HCT116 (cell line): ENCODE measurements around the gene RANBP10. TPM values are rescaled to one million over a fixed set of nuclear protein-coding genes. Genes with fewer than 3 reads are reported as not detected.

Experiments
- ATAC-seq: fragments of 200-7000 bp; cut with Tn5 transposase; 2 replicates; pipeline ENCODE4 v1.9.1; 2020; ENCODE audit warnings: mild to moderate bottlenecking, moderate library complexity
- BruUV-seq: library from RNA; stranded (reverse); fragments of 400-500 nt; replicated peaks from 2 replicates; lab custom pipeline; 2021; lab: Mats Ljungman, UMichigan
- CTCF ChIA-PET: fragments of 300-600 bp; sonication (Branson Sonifier 250); formaldehyde crosslinking; loops from one replicate; lab custom pipeline; 2021; ENCODE audit warnings: antibody characterized with exemption; lab: Charles Lee
- POLR2A ChIA-PET: fragments of 300-600, 350-600 bp; sonication (Branson Sonifier 250); formaldehyde crosslinking; loops from one replicate; lab custom pipeline; 2021; ENCODE audit warnings: antibody characterized with exemption; lab: Charles Lee
- RAD21 ChIA-PET, 2 experiments: fragments of 300-600 bp; sonication (Branson Sonifier 250); formaldehyde crosslinking; loops; one replicate each; lab custom pipeline; 2023; ENCODE audit warnings: low total read pairs in 2 of 2; ENCODE audit not compliant: uncharacterized antibody in 2 of 2, unreplicated experiment in 2 of 2, low non-redundant PET in 1 of 2; lab: Charles Lee
- DNase-seq: peaks from one replicate; pipeline ENCODE4 v3.0.0-alpha.2; 2010; ENCODE audit warnings: low read depth, low spot score
- H2AFZ ChIP-seq: fragments of 200-600 bp; shearing (Covaris generic), sonication (generic); 2 replicates; pipeline ENCODE4 v1.6.1; 2017; ENCODE audit warnings: low read depth, mixed run types, mixed read lengths, antibody characterized with exemption, low read length; ENCODE audit not compliant: poor library complexity, severe bottlenecking
- H3K27ac ChIP-seq: 2 replicates; pipeline ENCODE4 v1.5.1; 2012; ENCODE audit warnings: low read depth, low read length
- H3K27me3 ChIP-seq: fragments of 200-600 bp; sonication (generic); 2 replicates; pipeline ENCODE4 v1.6.1; 2016; ENCODE audit warnings: mixed run types, low read length, mixed read lengths; ENCODE audit not compliant: insufficient read depth
- H3K36me3 ChIP-seq, 2 experiments: fragments of 200-500 bp in 1 of 2; fragments of 200-600 bp in 1 of 2; sonication (Bioruptor generic) in 1 of 2; sonication (generic) in 1 of 2; 2 replicates each; pipeline versions ENCODE4 v1.5.1 to v1.6.1; 2014 to 2016; ENCODE audit warnings: low read length in 2 of 2, inconsistent platforms in 1 of 2, mixed read lengths in 1 of 2, mixed run types in 1 of 2; ENCODE audit not compliant: insufficient read depth in 2 of 2, control insufficient read depth in 1 of 2
- H3K4me1 ChIP-seq, 2 experiments: fragments of 200-600 bp in 1 of 2; sonication (generic) in 1 of 2; 2 replicates each; pipeline versions ENCODE4 v1.5.1 to v1.6.1; 2012 to 2017; ENCODE audit warnings: low read length in 2 of 2, inconsistent platforms in 1 of 2, mild to moderate bottlenecking in 1 of 2, mixed read lengths in 1 of 2, mixed run types in 1 of 2, moderate library complexity in 1 of 2; ENCODE audit not compliant: insufficient read depth in 2 of 2, control insufficient read depth in 1 of 2
- H3K4me2 ChIP-seq: fragments of 200-600 bp; sonication (generic); 2 replicates; pipeline ENCODE4 v1.6.1; 2017; ENCODE audit warnings: mixed run types, low read length, mixed read lengths
- H3K4me3 ChIP-seq, 2 experiments: fragments of 200-600 bp in 1 of 2; sonication (generic) in 1 of 2; replicated peaks in 1 of 2; 2 replicates each; pipeline ENCODE4 v1.5.1; 2011 to 2016; ENCODE audit warnings: low read length in 2 of 2, control low read depth in 1 of 2, low read depth in 1 of 2, mild to moderate bottlenecking in 1 of 2, mixed read lengths in 1 of 2, mixed run types in 1 of 2
- H3K79me2 ChIP-seq: fragments of 200-600 bp; sonication (generic); 2 replicates; pipeline ENCODE4 v1.6.1; 2017; ENCODE audit warnings: mild to moderate bottlenecking, mixed run types, low read length, moderate library complexity, mixed read lengths; ENCODE audit not compliant: insufficient read depth
- H3K9ac ChIP-seq: fragments of 200-600 bp; sonication (generic); 2 replicates; pipeline ENCODE4 v1.6.1; 2016; ENCODE audit warnings: low read length, mixed read lengths
- H3K9me2 ChIP-seq: fragments of 200-600 bp; sonication (generic), shearing (Covaris generic); 2 replicates; pipeline ENCODE4 v1.6.1; 2017; ENCODE audit warnings: mixed run types, mild to moderate bottlenecking, moderate library complexity; ENCODE audit not compliant: insufficient read depth
- H3K9me3 ChIP-seq, 2 experiments: fragments of 200-500 bp in 1 of 2; fragments of 200-600 bp in 1 of 2; sonication (Bioruptor generic) in 1 of 2; sonication (generic) in 1 of 2; 2 replicates each; pipeline ENCODE4 v1.6.1; 2014 to 2017; ENCODE audit warnings: low read length in 2 of 2, mixed read lengths in 2 of 2, inconsistent platforms in 1 of 2, low read depth in 1 of 2, mild to moderate bottlenecking in 1 of 2, mixed run types in 1 of 2, moderate library complexity in 1 of 2; ENCODE audit not compliant: control insufficient read depth in 1 of 2, insufficient read depth in 1 of 2
- H4K20me1 ChIP-seq: fragments of 200-600 bp; sonication (generic), shearing (Covaris generic); 2 replicates; pipeline ENCODE4 v1.6.1; 2017; ENCODE audit warnings: mixed run types, mild to moderate bottlenecking, moderate library complexity; ENCODE audit not compliant: insufficient read depth
- CBX3 ChIP-seq: IDR thresholded peaks from 2 replicates; pipeline ENCODE4 v1.6.1; 2012; ENCODE audit warnings: low read depth
- EGR1 ChIP-seq: IDR thresholded peaks from 2 replicates; pipeline ENCODE4 v1.6.1; 2012; ENCODE audit warnings: low read depth
- ELF1 ChIP-seq: IDR thresholded peaks from 2 replicates; pipeline ENCODE4 v1.6.1; 2012; ENCODE audit warnings: low read depth, borderline replicate concordance
- FOSL1 ChIP-seq: IDR thresholded peaks from 2 replicates; pipeline ENCODE4 v1.6.1; 2012; ENCODE audit warnings: low read depth
- SP1 ChIP-seq: IDR thresholded peaks from 2 replicates; pipeline ENCODE4 v1.6.1; 2012; ENCODE audit warnings: low read depth
- intact Hi-C: fragments of 100-400 bp; cut with micrococcal nuclease; formaldehyde crosslinking; loops from 2 replicates; pipeline ENCODE4 v1.10.0; 2022
- total RNA-seq: library from RNA; stranded (reverse); gene quantifications from one replicate; pipeline ENCODE4 v1.2.1, GENCODE V29; 2021; ENCODE audit not compliant: unreplicated experiment
- TF ChIP-seq, protein P1 (sequence below), 3 experiments: fragments of 200-600 bp in 1 of 3; sonication (generic) in 1 of 3; IDR thresholded peaks in 2 of 3; conservative IDR thresholded peaks in 1 of 3; 2 replicates each; pipeline ENCODE4 v1.5.1; 2012 to 2017; ENCODE audit warnings: low read depth in 2 of 3, low read length in 2 of 3, antibody characterized with exemption in 1 of 3, borderline replicate concordance in 1 of 3, control low read depth in 1 of 3, mild to moderate bottlenecking in 1 of 3, mixed read lengths in 1 of 3, mixed run types in 1 of 3, moderate library complexity in 1 of 3; ENCODE audit not compliant: insufficient read depth in 1 of 3
- TF ChIP-seq, protein P2 (sequence below): IDR thresholded peaks from 2 replicates; pipeline ENCODE4 v1.6.1; 2012

RANBP10 gene
- total RNA-seq, 1 experiment from 2014 or later: 16.9 TPM

DNA sequence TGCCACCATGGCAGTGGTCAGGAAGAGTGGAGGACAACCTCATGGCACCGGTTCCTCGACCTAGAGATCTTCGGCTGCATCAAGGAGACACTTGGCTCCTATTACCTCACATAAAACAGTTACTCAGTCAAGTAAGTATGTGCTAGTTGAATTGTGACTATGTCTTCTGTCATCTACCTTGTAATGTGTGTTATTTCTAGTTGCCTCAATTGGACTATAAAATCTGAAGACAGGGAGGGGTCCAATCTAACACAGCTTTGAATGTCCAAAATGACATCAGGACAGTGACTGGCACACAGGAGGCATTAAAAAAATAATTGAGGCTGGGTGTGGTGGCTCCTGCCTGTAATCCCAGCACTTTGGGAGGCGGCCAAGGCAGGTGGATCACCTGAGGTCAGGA lies 122.6 kb downstream of the RANBP10 start:
- DNase-seq: no peak
- POLR2A ChIA-PET: no interaction called here

More for the DNA sequence above, 122.6 kb downstream of the RANBP10 start:
- Histone ChIP-seq H3K9me2 (no peaks in the 10 kb centered on the region), H3K27me3 (no peaks in the 10 kb centered on the region), H3K36me3 (peaks cover 4 to 11% of the 10 kb centered on the region in 2 experiments; a peak in 3 of 4 replicates), H3K4me2 (no peak overlapping the region), H4K20me1 (no peaks in the 10 kb centered on the region), H3K9ac (no peak overlapping the region), H3K27ac (no peak overlapping the region), H3K4me3 (no peak overlapping the region), H3K9me3 (no peaks in the 10 kb centered on the region), H3K4me1 (no peaks in the 10 kb centered on the region), H3K79me2 (no peaks in the 10 kb centered on the region), H2AFZ (no peak overlapping the region)
- intact Hi-C loops: no loop called here
- no peak for TF ChIP-seq CBX3
- no peak for TF ChIP-seq EGR1
- TF ChIP-seq, protein P1, sequence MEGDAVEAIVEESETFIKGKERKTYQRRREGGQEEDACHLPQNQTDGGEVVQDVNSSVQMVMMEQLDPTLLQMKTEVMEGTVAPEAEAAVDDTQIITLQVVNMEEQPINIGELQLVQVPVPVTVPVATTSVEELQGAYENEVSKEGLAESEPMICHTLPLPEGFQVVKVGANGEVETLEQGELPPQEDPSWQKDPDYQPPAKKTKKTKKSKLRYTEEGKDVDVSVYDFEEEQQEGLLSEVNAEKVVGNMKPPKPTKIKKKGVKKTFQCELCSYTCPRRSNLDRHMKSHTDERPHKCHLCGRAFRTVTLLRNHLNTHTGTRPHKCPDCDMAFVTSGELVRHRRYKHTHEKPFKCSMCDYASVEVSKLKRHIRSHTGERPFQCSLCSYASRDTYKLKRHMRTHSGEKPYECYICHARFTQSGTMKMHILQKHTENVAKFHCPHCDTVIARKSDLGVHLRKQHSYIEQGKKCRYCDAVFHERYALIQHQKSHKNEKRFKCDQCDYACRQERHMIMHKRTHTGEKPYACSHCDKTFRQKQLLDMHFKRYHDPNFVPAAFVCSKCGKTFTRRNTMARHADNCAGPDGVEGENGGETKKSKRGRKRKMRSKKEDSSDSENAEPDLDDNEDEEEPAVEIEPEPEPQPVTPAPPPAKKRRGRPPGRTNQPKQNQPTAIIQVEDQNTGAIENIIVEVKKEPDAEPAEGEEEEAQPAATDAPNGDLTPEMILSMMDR (IDR thresholded peaks at IDR 0.05 in 2 of 3, conservative IDR thresholded peaks at IDR 0.05 in 1 of 3; ENCODE audit: borderline replicate concordance in 1 of 3, insufficient read depth in 1 of 3, low read depth in 2 of 3, low read length in 2 of 3): no peak
- TF ChIP-seq SP1: no peak
- no peak for TF ChIP-seq ELF1
- TF ChIP-seq FOSL1: no peak
- TF ChIP-seq, protein P2, sequence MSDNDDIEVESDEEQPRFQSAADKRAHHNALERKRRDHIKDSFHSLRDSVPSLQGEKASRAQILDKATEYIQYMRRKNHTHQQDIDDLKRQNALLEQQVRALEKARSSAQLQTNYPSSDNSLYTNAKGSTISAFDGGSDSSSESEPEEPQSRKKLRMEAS: no peak
- ATAC-seq: no peak
- TSS peak; percentile 16 for BruUV-seq
- RAD21 ChIA-PET: no interaction called here
- CTCF ChIA-PET: interaction anchor here (0.9 kb wide), 1 partner anchor 11 kb away, joined by 3 read pairs; no protein-coding TSS in a partner anchor
